Stimulated activated naive CD4-positive, alpha-beta T cell (primary cell): ENCODE measurements around the gene TCEANC2.

Experiments
- DNase-seq, 6 experiments: peaks; one replicate each; lab custom pipeline; 2025; lab: John Stamatoyannopoulos, UW

The TCEANC2 gene

DNA sequence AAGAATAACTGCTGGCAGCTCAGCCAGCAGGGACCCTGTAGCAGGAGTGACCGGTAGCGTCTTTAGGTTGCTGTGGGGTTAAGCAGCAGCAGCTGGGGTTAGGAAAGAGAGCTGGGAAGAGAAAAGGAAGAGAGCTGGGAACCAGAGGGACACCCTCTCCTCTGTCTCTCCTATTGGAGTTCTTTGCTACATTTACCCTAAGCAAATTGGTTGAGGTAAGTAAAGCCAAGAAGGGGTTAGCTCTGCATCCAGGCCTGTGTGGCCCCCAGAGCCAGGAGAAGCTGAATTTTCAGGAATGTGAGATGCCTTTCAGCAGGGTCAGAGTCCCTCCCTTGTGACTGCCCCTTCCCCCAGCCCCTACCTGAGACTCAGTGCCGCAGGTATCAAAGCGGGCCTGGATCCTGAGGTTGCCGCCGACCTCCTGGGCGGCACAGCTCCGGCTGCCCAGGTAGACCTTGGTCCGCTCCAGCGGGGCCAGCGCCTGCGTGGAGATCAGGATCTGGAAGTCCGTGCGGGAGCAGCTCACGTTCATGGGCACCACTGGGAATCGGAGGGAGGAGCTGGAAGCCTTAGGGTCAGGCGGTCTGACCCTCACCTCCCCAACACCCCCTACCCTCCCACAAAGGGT lies 83.0 kb downstream of the TCEANC2 start:
- no peak for DNase-seq

DNA sequence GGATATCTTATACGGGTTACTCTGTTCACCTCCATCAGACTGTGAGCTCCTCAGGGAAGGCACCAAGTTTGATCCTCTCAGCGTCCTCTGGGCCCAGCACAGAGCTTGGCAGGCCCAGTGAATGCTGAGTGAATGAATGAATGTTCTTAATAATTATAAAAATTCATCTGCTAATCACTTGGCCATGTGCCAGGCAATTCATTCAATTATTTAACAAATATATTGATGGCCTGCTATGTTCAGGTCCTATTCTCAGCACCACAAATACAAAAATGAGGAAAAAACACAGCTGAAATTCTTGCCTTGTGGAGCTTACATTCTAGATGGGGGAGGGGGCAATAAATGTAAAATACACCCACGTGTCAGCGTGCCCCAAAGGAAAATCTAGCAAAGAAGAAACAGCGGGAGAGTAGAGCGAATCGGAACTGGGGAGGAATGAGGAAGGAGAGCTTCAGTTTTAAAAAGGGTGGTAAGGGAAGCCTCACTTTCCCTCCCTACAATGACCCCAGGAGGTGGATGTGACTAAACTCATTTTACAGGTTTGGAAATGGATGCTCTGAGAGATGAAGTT lies 83.6 kb downstream of the TCEANC2 start:
- no peak for DNase-seq

DNA sequence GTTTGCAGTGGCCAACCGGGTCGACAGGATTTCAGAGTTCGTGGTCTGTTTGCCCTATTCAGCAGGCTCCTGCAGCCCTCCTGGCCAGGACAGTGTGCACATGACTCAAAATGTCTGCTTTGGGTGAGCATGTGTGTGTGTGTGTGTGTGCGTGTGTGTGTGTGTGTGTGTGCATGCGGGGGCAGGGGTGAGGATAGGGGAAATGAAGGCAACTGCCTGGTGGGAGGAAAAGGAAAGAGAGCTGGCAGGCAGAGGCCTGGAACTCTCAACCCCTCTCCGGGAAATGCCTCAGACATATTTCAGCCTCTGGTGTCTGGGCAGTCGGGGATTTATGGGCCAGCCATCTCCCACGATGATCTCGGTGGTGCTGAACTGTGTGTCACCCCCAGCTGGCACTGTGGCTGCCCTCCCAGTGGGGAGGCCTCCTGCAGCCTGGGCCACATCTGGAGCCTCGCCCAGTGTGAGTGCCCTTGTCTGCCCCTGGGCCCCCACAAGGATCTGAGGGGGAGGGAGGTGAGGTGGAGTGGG lies 84.2 kb downstream of the TCEANC2 start:
- DNase-seq: no peak

DNA sequence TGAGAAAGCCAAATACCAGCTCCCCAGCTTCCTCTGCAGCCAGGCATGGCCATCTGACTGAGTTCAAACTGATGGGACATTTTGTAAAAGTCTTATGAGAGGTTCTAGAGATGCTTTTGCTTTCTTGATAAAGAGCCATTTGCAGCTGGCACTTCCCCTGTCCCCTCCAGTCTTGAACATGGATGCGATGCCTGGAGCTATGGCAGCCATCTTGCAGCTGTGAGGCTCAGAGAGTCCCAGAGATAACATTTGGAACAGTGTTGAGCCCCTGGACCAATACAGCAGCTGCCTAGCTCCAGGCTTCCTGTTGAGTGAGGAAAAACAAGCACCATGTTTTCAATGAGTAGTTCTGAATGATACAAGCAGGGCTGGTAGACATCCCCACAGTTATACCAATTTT lies 85.6 kb downstream of the TCEANC2 start:
- DNase-seq: no peak

DNA sequence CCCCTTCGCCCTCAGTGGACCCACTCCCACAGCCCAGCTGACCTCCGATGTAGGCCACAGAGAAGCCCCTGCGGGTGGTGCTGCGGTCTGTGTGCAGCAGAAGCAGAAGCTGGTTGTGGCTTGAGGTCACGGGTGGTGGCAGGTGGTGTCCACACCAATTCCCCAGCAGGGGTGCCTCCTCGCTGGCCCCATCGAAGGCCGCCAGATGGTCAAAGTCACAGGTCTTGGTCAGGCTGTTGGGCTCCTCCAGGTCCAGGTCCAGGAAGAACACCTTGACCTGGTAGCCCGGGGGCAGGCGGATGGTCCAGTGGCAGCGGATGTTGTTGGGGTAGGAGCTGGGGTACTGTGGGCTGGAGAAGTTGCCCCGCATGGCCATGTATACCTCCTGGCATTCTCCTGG lies 86.3 kb downstream of the TCEANC2 start:
- DNase-seq: no peak

DNA sequence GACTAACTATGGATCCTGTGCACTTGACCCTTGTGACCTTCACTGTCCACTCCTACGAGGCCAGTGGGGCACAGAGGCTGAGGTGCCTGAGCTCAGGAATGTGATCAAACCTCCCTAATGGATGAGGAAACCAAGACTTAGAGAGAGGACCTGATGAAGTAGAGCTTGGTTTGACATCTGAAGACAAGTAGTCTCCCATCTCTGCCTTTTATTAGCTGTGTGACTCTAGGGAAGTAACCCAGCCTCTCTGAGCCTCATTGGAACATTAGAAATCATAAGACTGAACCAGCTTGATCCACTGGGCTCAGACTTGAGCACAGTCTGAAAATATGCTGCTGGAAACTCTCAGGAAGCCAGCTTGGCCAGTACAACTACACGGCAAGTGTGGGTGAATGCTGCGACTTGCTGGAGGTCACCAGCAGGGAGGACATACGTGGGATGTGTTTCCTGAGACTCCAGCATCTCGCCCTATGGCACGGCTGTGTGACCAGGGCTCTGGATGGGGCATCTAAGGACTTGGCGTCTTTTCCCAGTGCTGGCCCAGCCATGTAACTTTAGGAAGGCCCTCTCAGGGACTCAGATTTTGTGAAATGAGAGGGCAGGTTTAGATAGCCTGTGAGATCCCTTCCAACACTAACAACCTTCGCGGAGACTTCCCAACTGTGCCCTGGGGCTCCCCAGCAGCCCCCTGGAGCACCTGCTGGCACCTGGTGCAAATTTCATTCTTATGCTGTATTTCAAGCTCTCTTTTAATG lies 88.9 kb downstream of the TCEANC2 start:
- DNase-seq: no peak

DNA sequence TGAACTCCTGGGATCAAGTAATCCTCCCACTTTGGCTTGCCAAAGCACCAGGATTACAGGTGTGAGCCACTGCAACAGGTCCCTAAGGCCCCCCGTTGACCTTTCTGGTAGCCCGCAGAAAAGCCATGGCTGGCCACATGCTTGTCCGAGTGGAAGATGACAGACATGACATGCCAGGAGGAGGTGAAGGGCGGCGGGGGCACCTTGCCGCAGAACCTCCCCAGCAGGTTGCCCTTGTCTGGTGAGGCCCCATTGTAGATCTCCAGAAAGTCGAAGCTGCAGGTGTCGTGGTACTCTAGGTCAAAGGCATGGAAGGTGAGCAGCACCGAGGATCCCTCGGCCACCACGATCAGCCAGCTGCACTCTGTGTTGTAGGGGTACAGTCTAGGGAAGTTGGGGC lies 91.0 kb downstream of the TCEANC2 start:
- no peak for DNase-seq

DNA sequence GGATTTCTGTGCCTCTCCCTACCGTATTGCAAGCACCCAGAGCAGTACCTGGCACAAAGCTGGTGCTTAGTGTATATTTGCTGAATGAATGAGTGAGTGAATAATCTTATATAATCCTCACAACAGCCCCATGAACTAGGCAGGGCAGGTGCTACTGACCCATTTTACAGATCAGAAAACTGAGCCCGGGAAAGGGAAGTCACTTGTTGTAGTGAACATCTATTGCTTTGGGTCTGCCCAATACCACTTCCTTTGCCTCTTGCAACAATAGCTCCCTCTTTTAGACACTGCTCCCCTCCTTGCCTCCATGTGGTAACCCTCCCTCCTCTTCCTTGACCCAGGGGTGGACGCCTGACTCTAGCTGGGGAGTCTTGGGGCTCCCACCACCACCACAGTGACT lies 96.3 kb downstream of the TCEANC2 start:
- DNase-seq: no peak

DNA sequence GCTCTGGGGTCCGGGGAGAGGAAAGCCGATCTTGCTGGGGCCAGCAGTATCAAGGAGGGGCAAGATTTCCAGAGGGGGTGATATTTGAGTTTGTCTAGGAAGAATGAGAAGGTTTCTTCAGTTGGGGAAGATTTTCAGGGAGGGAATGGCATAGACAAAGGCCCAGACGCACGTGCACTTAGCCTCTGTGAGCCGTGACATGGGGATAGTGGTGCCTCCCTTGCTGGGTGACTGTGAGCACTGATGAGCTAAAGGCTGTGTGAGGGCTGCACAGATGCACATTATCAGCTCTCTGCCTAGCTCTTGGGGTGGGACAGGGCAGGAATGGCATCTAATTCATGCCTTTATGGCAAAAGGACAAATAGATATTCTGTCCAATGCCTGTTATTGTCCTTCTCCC lies 97.6 kb downstream of the TCEANC2 start:
- DNase-seq: no peak

DNA sequence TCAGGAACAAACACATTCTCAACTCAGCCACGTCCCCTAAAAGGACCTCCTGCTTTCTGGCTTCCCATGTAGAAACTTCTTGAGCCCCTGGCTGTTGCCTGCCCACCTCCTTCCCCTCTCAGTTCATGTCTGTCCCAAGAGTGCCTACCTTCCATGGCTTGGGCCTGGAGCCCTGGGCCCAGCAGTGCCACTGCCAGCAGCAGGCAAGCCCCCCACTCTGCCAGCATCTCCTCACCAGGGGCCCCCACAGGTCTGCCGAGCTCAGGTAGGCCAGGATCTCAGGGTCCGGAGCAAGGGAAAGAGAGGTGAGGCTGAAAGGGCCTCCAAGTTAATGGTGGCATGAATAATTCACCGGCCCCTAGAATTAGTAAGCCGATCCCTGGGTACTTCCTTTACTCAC lies 99.3 kb downstream of the TCEANC2 start, which contains the start of gene CDCP2:
CDCP2 (minus strand) TSS at position 305 of the 400 bp plus-strand sequence; CDS start at position 227, 78 bp downstream.
- DNase-seq: no peak

DNA sequence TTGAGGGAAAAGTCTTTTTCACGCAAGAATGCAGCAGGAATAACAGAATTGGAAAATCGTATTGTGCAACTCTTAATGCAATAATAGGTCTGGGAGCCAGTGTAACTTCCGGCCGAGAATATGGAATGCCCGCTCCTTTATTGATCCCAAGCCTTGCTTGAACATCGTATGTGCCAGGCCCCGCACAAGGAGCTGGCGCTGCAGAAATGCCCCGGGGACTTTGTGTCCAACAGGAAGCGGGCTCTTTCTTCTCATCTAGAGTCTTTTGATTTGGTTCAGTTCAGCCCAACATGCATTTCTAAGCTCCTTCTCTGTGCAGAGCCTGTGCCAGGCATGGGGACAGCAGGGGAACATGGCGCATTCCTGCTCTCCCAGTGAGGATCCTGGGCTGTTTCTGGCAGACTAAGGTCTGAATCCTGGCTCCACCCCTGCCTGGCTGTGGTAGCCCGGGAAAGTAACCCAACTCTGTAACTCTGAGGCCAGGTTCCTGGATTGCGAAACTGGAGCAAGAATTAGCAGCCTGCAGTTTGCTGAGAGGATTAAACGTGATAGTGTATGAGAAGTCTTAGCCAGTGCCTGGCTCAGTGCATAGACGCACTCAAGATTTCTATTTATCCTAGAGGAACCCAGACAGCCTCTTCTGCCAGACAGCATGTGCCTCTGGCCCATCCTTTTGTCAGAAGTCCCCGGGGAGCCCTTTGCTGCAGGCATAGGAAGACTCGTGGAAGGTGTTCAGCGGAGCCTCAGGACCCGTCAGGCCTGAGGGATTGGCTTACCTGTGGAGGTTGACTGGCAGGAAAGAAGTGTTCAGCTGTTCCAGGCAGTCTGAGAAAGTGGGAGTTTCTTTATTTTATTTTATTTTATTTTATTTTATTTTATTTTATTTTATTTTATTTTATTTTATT lies 100.4 kb downstream of the TCEANC2 start:
- no peak for DNase-seq
